Peyer's patch (tissue), 4 donors: ENCODE data around the gene DKKL1. TPM values are rescaled to one million over a fixed set of nuclear protein-coding genes. Genes with fewer than 3 reads are reported as not detected.

Experiments used
- DNase-seq, 3 donors: peaks; one replicate each; pipeline ENCODE4 v3.0.0-alpha.2; 2017 to 2019
- H3K27ac ChIP-seq, 4 donors: fragments of 200-600 bp; sonication (generic); one replicate each; pipeline ENCODE4 v1.5.1; 2016 to 2019
- H3K27me3 ChIP-seq, 2 donors: fragments of 200-600 bp; sonication (generic); one replicate each; pipeline ENCODE4 v1.5.1; 2019
- H3K36me3 ChIP-seq, 3 donors: fragments of 200-600 bp; sonication (generic); one replicate each; pipeline ENCODE4 v1.5.1; 2016 to 2019
- H3K4me1 ChIP-seq, 4 donors: fragments of 200-600 bp; sonication (generic); one replicate each; pipeline ENCODE4 v1.5.1; 2016 to 2019
- H3K4me3 ChIP-seq, 4 donors: fragments of 200-600 bp; sonication (generic); 1 replicate in 3 of 4; 2 replicates in 1 of 4; pipeline ENCODE4 v1.5.1; 2016 to 2019; ENCODE audit warnings: mild to moderate bottlenecking in 1 of 4
- H3K9me3 ChIP-seq, 4 donors: fragments of 200-600 bp; sonication (generic); one replicate each; pipeline ENCODE4 v1.5.1; 2016 to 2019; ENCODE audit warnings: mild to moderate bottlenecking in 1 of 4
- POLR2A ChIP-seq, 2 donors: fragments of 450-650 bp; IDR thresholded peaks; one replicate each; pipeline ENCODE4 v1.5.1; 2017; ENCODE audit warnings: antibody characterized with exemption in 2 of 2, mild to moderate bottlenecking in 2 of 2, moderate library complexity in 2 of 2
- total RNA-seq, 4 donors: library from RNA; depleted of rRNA; stranded (reverse); fragments of >200 nt; gene quantifications; one replicate each; pipeline ENCODE4 v1.1.0, GENCODE V29; 2016
- TF ChIP-seq, protein P1 (sequence below), 6 experiments: fragments of 450-650 bp in 4 of 6; fragments of 200-600 bp in 2 of 6; sonication (generic) in 1 of 6; IDR thresholded peaks; one replicate each; pipeline ENCODE4 v1.5.1; 2017 to 2019; ENCODE audit warnings: antibody characterized with exemption in 6 of 6, mild to moderate bottlenecking in 3 of 6, moderate library complexity in 1 of 6

Gene DKKL1
- total RNA-seq, 4 donors from 2014 or later, result not detected

DNA sequence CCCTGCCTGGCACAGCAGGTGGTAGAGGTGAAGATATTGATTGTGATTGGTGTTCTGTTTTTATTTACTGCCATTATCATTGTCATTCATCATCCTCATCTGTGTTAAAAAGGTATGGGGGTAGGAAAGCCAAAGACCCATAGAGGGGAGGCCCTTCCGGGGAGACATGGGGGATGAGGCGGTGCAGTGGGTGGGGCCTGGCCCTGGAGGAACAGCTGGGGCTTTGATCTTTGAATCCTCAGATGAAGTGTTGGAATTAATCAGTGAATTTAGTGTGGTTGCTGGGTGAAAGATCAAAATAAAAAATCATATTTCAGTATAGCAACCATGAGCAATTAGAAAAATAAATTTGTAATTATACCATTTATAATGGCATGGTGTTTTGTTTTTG, 52.1 kb downstream of the DKKL1 start:
- no peaks in the 10 kb centered on the region for H3K9me3 ChIP-seq
- no peak overlapping the region for H3K27ac ChIP-seq
- no peaks in the 10 kb centered on the region for H3K4me1 ChIP-seq
- no peak for DNase-seq
- H3K4me3 ChIP-seq, result no peak overlapping the region
- H3K27me3 ChIP-seq, result peaks cover 0 to 7% of the 10 kb centered on the region in 2 donors
- TF ChIP-seq, protein P1, sequence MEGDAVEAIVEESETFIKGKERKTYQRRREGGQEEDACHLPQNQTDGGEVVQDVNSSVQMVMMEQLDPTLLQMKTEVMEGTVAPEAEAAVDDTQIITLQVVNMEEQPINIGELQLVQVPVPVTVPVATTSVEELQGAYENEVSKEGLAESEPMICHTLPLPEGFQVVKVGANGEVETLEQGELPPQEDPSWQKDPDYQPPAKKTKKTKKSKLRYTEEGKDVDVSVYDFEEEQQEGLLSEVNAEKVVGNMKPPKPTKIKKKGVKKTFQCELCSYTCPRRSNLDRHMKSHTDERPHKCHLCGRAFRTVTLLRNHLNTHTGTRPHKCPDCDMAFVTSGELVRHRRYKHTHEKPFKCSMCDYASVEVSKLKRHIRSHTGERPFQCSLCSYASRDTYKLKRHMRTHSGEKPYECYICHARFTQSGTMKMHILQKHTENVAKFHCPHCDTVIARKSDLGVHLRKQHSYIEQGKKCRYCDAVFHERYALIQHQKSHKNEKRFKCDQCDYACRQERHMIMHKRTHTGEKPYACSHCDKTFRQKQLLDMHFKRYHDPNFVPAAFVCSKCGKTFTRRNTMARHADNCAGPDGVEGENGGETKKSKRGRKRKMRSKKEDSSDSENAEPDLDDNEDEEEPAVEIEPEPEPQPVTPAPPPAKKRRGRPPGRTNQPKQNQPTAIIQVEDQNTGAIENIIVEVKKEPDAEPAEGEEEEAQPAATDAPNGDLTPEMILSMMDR (IDR thresholded peaks at IDR 0.05), result no peak
- TF ChIP-seq POLR2A (IDR thresholded peaks at IDR 0.05), result no peak
- no peaks in the 10 kb centered on the region for H3K36me3 ChIP-seq

DNA sequence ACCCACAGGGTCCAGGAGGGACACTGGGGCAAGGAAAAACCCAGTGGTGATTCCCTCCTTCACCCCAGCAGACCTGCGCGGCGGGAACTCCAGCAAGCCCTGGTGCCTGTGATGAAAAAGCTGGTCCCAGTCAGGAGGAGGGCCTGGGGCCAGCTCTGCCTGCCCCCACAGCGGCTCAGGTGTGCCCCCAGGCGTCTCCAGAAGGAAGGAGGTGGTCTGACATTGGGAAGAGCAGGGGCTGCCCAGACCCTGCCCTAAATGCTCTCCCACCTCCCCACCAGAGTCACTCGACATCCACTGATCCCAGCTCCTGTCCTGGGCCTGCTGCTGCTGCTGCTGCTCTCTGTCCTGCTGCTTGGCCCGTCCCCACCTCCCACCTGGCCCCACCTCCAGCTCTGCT, 53.4 kb downstream of the DKKL1 start:
- no peaks in the 10 kb centered on the region for H3K36me3 ChIP-seq
- H3K4me3 ChIP-seq, result no peak overlapping the region
- H3K4me1 ChIP-seq, result peaks cover 0 to 6% (median 4%) of the 10 kb centered on the region in 4 donors
- H3K9me3 ChIP-seq, result no peaks in the 10 kb centered on the region
- peaks cover 0 to 18% of the 10 kb centered on the region in 2 donors for H3K27me3 ChIP-seq
- H3K27ac ChIP-seq, result no peak overlapping the region
- TF ChIP-seq, protein P1 (IDR thresholded peaks at IDR 0.05), result no peak
- no peak for TF ChIP-seq POLR2A (IDR thresholded peaks at IDR 0.05)
- no peak for DNase-seq

DNA sequence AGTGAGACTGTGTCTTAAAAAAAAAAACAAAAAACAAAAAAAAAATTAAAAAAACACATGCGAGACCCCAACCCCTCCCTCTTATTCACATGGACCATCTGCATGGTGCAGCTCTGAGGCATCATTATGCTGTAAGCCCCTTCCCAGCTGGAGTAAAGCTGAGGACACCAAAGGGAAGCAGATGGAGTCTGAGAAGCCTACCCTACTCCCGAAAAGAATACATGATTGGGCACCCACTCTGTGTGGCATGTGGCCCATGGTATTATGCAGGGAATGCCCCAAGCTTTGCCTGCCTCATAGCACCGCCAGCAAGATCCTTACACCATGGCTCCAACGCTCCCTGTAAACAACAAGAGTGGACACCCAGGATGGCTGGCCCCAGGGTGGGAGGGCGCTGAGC, 54.8 kb downstream of the DKKL1 start:
- H3K27me3 ChIP-seq, result peaks cover 0 to 32% of the 10 kb centered on the region in 2 donors
- no peaks in the 10 kb centered on the region for H3K9me3 ChIP-seq
- no peak overlapping the region for H3K4me3 ChIP-seq
- H3K36me3 ChIP-seq, result no peaks in the 10 kb centered on the region
- H3K4me1 ChIP-seq, result peaks cover 3 to 20% (median 16%) of the 10 kb centered on the region in 4 donors
- no peak overlapping the region for H3K27ac ChIP-seq
- no peak for DNase-seq
- TF ChIP-seq POLR2A (IDR thresholded peaks at IDR 0.05), result no peak
- TF ChIP-seq, protein P1 (IDR thresholded peaks at IDR 0.05), result no peak

DNA sequence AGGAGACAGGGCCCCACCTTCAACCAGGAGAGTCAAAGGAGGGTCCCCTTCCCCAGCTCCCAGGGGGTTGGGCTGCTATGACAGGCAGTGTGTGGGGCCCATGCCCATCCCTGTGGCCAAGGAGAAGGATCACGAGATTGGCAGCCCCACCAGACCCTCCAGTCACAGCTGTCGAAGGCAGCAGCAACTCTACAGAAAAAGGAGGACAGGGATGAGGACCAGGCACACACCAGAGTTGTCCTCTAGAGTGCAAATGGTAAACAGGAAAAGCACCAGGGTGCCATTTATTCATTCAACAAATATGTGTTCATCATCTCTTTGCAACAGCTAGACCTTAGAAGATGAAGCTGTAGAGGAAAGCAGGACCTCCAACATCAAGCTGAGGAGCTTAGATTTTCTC, 55.5 kb downstream of the DKKL1 start:
- no peak for DNase-seq
- H3K36me3 ChIP-seq, result no peaks in the 10 kb centered on the region
- peaks cover 3 to 21% (median 16%) of the 10 kb centered on the region in 4 donors for H3K4me1 ChIP-seq
- no peaks in the 10 kb centered on the region for H3K9me3 ChIP-seq
- TF ChIP-seq POLR2A (IDR thresholded peaks at IDR 0.05), result no peak
- TF ChIP-seq, protein P1 (IDR thresholded peaks at IDR 0.05), result no peak
- H3K27ac ChIP-seq, result no peak overlapping the region
- no peak overlapping the region for H3K4me3 ChIP-seq
- peaks cover 0 to 39% of the 10 kb centered on the region in 2 donors for H3K27me3 ChIP-seq

DNA sequence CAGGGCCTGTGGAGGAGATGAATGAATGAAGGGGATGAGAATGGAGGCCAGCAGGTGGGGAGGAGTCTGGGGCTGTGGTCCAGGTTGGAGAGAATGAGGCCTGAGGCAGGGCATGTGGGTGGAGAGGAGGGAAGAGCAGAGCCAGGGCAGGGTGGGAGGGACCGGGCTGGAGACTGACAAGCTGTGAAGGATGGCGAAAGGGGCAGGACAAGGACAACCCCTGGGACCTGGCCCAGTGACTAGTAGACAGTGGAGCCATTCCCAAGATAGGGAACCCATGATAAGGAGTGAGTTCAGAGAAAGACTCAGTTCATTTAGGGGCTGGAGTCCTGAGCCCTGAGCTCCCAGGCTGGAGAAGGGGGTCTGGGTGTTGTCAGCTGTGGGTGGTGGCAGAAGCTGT, 56.5 kb downstream of the DKKL1 start:
- H3K9me3 ChIP-seq, result no peaks in the 10 kb centered on the region
- H3K27me3 ChIP-seq, result peaks cover 0 to 40% of the 10 kb centered on the region in 2 donors
- TF ChIP-seq, protein P1 (IDR thresholded peaks at IDR 0.05), result no peak
- TF ChIP-seq POLR2A (IDR thresholded peaks at IDR 0.05), result no peak
- H3K4me1 ChIP-seq, result peaks cover 3 to 21% (median 16%) of the 10 kb centered on the region in 4 donors
- no peak overlapping the region for H3K27ac ChIP-seq
- H3K36me3 ChIP-seq, result no peaks in the 10 kb centered on the region
- DNase-seq, result peak in 1 of 3 donors; percentile 23
- no peak overlapping the region for H3K4me3 ChIP-seq
